ENCODE measurements around the gene ZNF670.

GRCh38 chr1:247113733-247114271 is 35.2 kb upstream of the ZNF670 start:
- no peak for TF ChIP-seq ZBTB11 (CRISPR knock-in tag; IDR thresholded peaks at IDR 0.05)
- TF ChIP-seq MYC (IDR thresholded peaks at IDR 0.05; ENCODE audit: low read depth, low read length) = no peak
- TF ChIP-seq MYC (CRISPR knock-in tag; IDR thresholded peaks at IDR 0.05; ENCODE audit: borderline replicate concordance, low read depth) = no peak
- no peak for TF ChIP-seq ZBTB7A (IDR thresholded peaks at IDR 0.05; ENCODE audit: borderline replicate concordance, control insufficient read depth, low read depth, low read length)
- TF ChIP-seq HDAC1 (IDR thresholded peaks at IDR 0.05) = no peak
- TF ChIP-seq CEBPB (tag; IDR thresholded peaks at IDR 0.05) = no peak
- TF ChIP-seq POLR2B (IDR thresholded peaks at IDR 0.05; ENCODE audit: low read depth, partially characterized antibody) = no peak
- no peak for TF ChIP-seq RNF219 (CRISPR knock-in tag; IDR thresholded peaks at IDR 0.05)

Data from K562 (cell line).